Skeletal muscle tissue (tissue), 4 donors: ENCODE data around the gene SMS. TPM values are rescaled to one million over a fixed set of nuclear protein-coding genes. Genes with fewer than 3 reads are reported as not detected.
"Not testable (repeated sequence)": the region's sequence is repeated elsewhere in the genome, so short reads cannot be mapped to it uniquely, and the experiment has no call there.

ENCODE experiments used
- H3K27ac ChIP-seq: one replicate; pipeline ENCODE4 v1.7.0; 2013; ENCODE audit warnings: mild to moderate bottlenecking, low read depth, low read length, inconsistent platforms
- H3K27me3 ChIP-seq, 3 donors: one replicate each; pipeline ENCODE4 v1.7.0; 2013; ENCODE audit warnings: low read length in 3 of 3; ENCODE audit not compliant: control insufficient read depth in 3 of 3, insufficient read depth in 3 of 3
- H3K36me3 ChIP-seq, 3 donors: one replicate each; pipeline ENCODE4 v1.7.0; 2013; ENCODE audit warnings: low read length in 3 of 3; ENCODE audit not compliant: control insufficient read depth in 3 of 3, insufficient read depth in 3 of 3
- H3K4me1 ChIP-seq, 3 donors: one replicate each; pipeline ENCODE4 v1.7.0; 2013; ENCODE audit warnings: low read length in 3 of 3, mild to moderate bottlenecking in 3 of 3; ENCODE audit not compliant: control insufficient read depth in 3 of 3, insufficient read depth in 3 of 3
- H3K4me3 ChIP-seq, 3 donors: one replicate each; pipeline ENCODE4 v1.7.0; 2013; ENCODE audit warnings: low read length in 3 of 3
- H3K9ac ChIP-seq, 3 donors: one replicate each; pipeline ENCODE4 v1.7.0; 2013; ENCODE audit warnings: low read length in 3 of 3, mild to moderate bottlenecking in 3 of 3, moderate library complexity in 2 of 3, low read depth in 1 of 3
- H3K9me3 ChIP-seq, 3 donors: one replicate each; pipeline ENCODE4 v1.7.0; 2013; ENCODE audit warnings: low read length in 3 of 3; ENCODE audit not compliant: control insufficient read depth in 3 of 3
- total RNA-seq: library from RNA; depleted of rRNA; stranded (reverse); fragments of >200 nt; gene quantifications from one replicate; pipeline ENCODE4 v1.2.3, GENCODE V29; 2014
- donor health status: Osteomylitis.

Gene SMS
- total RNA-seq, 1 donor from 2014 or later, result 64.2 TPM

DNA sequence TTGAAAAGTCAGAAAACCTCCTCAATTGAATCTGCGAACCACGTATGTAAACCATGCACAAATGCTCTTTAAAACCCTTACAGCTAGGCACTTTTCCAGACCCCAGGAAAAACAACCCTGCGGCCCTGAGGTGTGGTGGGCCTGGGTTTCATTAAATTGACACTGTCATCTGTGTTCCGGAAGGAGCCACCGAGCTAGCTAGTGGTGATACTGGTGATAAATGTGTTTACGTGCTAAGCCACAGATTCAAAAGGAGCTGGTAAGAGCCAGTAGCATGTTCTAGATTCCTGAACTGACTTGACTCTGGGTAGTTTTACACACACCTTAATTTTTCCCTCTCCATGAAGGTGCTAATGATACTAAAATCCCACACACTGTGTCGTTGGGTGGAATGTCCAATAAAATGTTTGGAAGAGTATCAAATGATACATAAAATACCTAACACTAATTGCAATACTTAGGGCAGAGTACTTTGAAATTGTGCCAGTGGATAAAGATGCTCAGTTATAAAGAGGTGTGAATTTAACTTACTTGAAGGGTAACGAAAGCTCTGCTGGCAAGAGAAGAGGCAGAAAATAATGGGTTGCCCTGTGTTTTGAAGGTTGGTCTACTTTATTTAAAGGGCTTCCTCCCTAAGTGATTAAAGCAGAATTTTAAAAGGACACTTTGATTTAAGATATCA is 8.5 kb downstream of the SMS start:
- Histone ChIP-seq H3K9ac (peak overlapping the region in 1 of 3 donors; percentile 33), H3K27ac (no peak overlapping the region)

DNA sequence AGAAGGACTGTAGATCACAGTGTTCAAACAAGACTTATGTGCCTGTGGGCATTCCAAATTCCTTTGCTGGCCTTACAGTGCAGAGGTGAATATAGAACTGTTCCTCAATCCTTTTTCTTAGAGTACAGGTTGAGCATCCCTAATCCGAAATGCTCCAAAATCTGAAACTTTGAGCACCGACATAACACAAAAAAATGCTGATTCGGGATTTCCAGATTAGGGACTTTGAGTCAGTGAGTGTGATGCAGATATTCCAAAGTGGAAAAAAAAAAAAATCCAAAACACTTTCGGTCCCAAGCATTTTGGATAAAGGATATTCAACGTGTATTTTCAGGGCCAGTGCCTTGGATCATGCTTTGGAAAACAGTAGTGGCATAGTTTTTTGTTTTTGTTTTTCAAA is 9.2 kb downstream of the SMS start:
- H3K4me1 ChIP-seq, result peaks cover 0 to 14% (median 13%) of the 10 kb centered on the region in 3 donors
- no peak overlapping the region for H3K9ac ChIP-seq
- no peak overlapping the region for H3K4me3 ChIP-seq
- H3K27me3 ChIP-seq, result no peaks in the 10 kb centered on the region
- no peaks in the 10 kb centered on the region for H3K9me3 ChIP-seq
- H3K36me3 ChIP-seq, result no peaks in the 10 kb centered on the region
- no peak overlapping the region for H3K27ac ChIP-seq

More for the DNA sequence above, 8.5 kb downstream of the SMS start:
- Histone ChIP-seq H3K9me3 (no peaks in the 10 kb centered on the region), H3K4me3 (no peak overlapping the region), H3K27me3 (no peaks in the 10 kb centered on the region), H3K4me1 (peaks cover 0 to 15% (median 14%) of the 10 kb centered on the region in 3 donors), H3K36me3 (no peaks in the 10 kb centered on the region)

DNA sequence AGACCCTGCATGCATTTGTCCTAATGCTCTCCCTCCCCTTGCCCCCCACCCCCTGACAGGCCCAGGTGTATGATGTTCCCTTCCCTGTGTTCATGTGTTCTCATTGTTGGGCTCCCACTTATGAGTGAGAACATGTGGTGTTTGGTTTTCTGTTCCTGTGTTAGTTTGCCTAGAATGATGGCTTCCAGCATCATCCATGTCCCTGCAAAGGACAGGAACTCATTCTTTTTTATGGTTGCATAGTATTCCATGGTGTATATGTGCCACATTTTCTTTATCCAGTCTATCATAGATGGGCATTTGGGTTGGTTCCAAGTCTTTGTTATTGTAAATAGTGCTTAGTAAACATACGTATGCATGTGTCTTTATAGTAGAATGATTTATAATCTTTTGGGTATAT is 10.0 kb downstream of the SMS start:
- not testable (repeated sequence) for H3K9ac ChIP-seq, H3K27ac ChIP-seq, H3K27me3 ChIP-seq, H3K36me3 ChIP-seq, H3K4me3 ChIP-seq, H3K9me3 ChIP-seq
- peaks cover 0 to 14% (median 13%) of the 10 kb centered on the region in 3 donors for H3K4me1 ChIP-seq

DNA sequence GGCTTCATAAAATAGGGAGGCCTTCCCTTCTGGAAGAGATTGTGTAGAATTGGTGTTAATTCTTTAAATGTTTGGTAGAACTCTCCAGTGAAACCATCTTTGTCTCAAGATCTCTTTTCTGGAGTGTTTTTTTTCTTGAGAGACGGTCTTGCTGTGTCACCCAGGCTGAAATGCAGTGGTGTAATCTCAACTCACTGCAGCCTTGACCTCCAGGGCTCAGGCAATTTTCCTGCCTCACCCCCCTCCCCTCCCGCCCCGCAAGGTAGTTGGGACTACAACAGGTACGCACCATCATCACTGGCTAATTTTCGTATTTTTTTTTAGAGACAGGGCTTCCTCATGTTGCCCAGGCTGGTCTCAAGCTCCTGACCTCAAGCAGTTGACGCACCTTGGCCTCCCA is 12.1 kb downstream of the SMS start:
- no peaks in the 10 kb centered on the region for H3K27me3 ChIP-seq
- no peak overlapping the region for H3K27ac ChIP-seq
- H3K4me3 ChIP-seq, result no peak overlapping the region
- no peaks in the 10 kb centered on the region for H3K9me3 ChIP-seq
- no peaks in the 10 kb centered on the region for H3K36me3 ChIP-seq
- peaks cover 0 to 4% (median 3%) of the 10 kb centered on the region in 3 donors for H3K4me1 ChIP-seq
- H3K9ac ChIP-seq, result no peak overlapping the region

DNA sequence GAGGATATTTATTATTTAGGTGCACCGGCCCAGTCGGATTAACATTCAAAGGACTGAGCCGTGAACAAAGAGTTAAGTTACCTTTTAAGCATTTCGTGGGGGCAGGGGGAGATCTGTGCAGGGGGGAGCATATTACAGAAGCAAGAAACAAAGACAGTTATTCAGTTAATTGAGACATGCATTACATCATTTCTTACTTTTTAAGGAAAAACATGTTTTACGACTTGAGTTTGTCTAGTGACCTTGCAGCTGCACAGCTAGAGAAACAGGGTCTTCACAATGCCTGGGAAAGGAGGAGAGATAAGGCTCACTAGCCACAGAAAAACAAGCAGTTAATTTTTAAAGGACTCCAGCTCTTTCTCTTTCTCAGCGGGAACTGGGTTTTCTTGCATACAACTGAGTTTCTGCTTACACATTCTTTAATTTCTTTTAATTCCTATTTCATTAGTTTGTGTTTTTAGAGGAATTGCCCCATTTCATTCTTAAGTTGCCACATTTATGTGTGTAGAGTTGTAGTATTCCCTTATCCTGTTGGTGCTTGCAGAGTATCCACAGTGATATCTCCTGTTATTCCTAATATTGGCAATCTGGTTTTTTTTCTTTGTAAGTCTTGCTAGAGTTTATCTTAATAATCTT is 12.8 kb downstream of the SMS start:
- H3K27ac ChIP-seq, H3K4me1 ChIP-seq, H3K9me3 ChIP-seq, H3K36me3 ChIP-seq, H3K9ac ChIP-seq, H3K27me3 ChIP-seq, H3K4me3 ChIP-seq: not testable (repeated sequence)

DNA sequence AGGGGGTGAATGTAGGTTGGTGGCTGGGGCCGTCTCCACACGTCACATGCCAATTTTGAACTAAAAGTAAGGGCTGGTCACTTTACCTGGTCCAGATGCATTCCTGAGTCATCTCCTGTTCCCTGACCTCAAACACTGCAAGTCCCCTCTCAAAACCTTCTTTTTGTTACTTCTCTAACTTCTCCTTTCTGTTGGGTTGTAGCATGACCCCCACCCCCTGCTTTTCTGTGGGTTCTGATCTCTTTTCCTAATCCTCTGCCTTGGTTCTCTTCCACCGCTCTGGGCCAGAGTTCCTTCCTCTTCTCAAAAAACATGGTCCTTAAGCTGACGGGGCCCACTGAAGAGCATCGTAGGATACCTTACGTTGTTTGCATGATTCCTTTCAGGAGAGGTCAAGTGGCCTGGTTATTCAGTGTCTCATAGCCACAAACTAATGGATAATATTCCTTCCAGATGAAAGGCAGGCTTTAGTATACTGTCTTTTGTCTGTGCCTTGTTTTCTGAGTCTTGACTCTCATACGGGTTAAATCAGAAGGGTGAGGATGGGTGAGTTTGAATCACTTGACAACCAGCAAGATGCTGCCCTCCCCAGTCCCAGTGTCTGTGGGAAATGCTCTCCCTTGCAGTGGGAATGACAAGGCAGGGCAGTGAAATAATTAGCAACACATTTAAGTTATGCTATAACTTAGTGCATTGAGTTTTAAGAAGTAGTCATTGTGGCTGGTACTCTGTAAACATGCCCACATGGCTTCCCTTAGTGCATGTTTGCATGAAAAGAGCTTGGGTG is 15.1 kb downstream of the SMS start:
- Histone ChIP-seq H3K4me1 (peaks cover 7 to 11% (median 8%) of the 10 kb centered on the region in 3 donors), H3K27ac (no peak overlapping the region), H3K27me3 (no peaks in the 10 kb centered on the region)

DNA sequence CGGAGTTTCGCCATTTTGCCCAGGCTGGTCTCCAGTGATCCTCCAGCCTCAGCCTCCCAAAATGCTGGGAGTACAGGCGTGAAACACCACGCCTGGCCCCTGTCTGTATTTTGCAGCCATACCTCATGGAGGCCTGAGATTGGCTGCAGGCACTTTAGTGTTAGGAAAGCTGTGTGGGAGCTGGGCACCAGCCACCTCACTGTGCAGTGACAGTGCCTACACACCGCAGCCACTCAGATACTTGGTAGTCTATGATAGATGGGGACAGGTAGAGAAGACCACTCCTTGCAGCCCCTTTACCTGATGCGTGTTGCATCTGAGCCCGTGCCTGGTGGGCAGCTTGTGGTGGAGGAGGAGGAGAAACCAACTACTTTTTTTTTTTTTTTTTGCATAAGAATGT is 16.3 kb downstream of the SMS start:
- Histone ChIP-seq H3K36me3 (no peaks in the 10 kb centered on the region), H3K9me3 (no peaks in the 10 kb centered on the region), H3K4me3 (no peak overlapping the region), H3K27me3 (no peaks in the 10 kb centered on the region), H3K4me1 (peaks cover 7 to 14% (median 8%) of the 10 kb centered on the region in 3 donors), H3K27ac (no peak overlapping the region), H3K9ac (no peak overlapping the region)

More for the DNA sequence above, 15.1 kb downstream of the SMS start:
- no peak overlapping the region for H3K4me3 ChIP-seq
- H3K36me3 ChIP-seq, result no peaks in the 10 kb centered on the region
- no peak overlapping the region for H3K9ac ChIP-seq
- H3K9me3 ChIP-seq, result no peaks in the 10 kb centered on the region

DNA sequence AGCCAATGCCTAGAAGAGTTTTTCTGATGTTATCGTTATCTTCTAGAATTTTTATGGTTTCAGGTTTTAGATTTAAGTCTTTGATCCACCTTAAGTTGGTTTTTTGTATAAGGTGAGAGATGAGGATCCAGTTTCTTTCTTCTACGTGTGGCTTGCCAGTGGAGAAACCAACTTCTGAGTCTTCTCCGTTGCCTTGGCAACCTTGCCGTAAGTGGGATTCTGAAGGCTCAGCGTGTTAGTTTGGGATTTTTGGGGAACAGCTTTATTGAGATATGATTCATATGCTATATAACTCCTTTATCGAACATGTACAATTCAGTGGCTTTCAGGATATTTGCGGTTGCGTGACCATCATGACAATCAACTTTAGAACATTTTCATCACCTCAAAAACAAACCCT is 17.7 kb downstream of the SMS start:
- Histone ChIP-seq H3K27me3 (no peaks in the 10 kb centered on the region), H3K4me3 (no peak overlapping the region), H3K9ac (no peak overlapping the region), H3K36me3 (no peaks in the 10 kb centered on the region), H3K27ac (no peak overlapping the region), H3K9me3 (no peaks in the 10 kb centered on the region), H3K4me1 (peaks cover 7 to 14% (median 8%) of the 10 kb centered on the region in 3 donors)

DNA sequence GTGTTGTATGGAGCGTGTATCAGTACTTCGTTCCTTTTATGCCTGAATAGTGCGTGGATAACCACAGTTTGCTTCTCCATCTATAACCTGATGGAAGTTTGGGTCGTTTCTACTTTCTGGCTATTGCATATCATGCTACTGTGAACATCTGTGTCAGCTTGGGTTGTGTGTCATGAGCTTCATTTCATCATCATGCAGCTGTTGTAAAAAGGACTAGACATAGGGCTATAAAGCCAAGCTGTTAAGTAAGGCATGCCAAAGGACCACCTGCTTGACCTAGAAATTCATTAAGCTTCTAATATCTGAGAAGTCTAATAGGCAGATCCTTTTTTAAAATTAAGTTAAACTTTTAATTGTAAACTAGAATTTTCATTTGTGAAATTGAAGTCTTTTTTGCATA is 18.4 kb downstream of the SMS start:
- no peak overlapping the region for H3K4me3 ChIP-seq
- peaks cover 7 to 14% (median 8%) of the 10 kb centered on the region in 3 donors for H3K4me1 ChIP-seq
- no peak overlapping the region for H3K27ac ChIP-seq
- no peak overlapping the region for H3K9ac ChIP-seq
- no peaks in the 10 kb centered on the region for H3K9me3 ChIP-seq
- no peaks in the 10 kb centered on the region for H3K27me3 ChIP-seq
- H3K36me3 ChIP-seq, result no peaks in the 10 kb centered on the region
